Right lobe of liver (tissue), 4 donors: Measurements from ENCODE around the gene SCAPER.

Experiments used
- CTCF ChIP-seq, 4 donors: fragments of 200-600 bp in 3 of 4; fragments of 450-650 bp in 1 of 4; IDR thresholded peaks; one replicate each; pipeline versions ENCODE4 v1.5.1 to v1.8.0; 2016 to 2022; ENCODE audit warnings: antibody characterized with exemption in 4 of 4, mild to moderate bottlenecking in 2 of 4
- POLR2A ChIP-seq: fragments of 450-650 bp; IDR thresholded peaks from one replicate; pipeline ENCODE4 v1.6.1; 2017; ENCODE audit warnings: antibody characterized with exemption, mild to moderate bottlenecking
- donor health status: DM: no; HTN: no; CAD: no.
- donor health status: DM: no; HTN: no; CAD: no.
- donor health status: DM: no; HTN: yes; CAD: no.

- no peak for TF ChIP-seq CTCF (IDR thresholded peaks at IDR 0.05)
- TF ChIP-seq POLR2A: no peak
Observed at GRCh38 chr15:76669521-76670207, 235.5 kb downstream of the SCAPER start.
